Measurements from ENCODE around the gene JADE2. TPM values are rescaled to one million over a fixed set of nuclear protein-coding genes. Genes with fewer than 3 reads are reported as not detected.

The JADE2 gene
- total RNA-seq, 2 experiments from 2014 or later, result 88.1 to 98.4 TPM

DNA sequence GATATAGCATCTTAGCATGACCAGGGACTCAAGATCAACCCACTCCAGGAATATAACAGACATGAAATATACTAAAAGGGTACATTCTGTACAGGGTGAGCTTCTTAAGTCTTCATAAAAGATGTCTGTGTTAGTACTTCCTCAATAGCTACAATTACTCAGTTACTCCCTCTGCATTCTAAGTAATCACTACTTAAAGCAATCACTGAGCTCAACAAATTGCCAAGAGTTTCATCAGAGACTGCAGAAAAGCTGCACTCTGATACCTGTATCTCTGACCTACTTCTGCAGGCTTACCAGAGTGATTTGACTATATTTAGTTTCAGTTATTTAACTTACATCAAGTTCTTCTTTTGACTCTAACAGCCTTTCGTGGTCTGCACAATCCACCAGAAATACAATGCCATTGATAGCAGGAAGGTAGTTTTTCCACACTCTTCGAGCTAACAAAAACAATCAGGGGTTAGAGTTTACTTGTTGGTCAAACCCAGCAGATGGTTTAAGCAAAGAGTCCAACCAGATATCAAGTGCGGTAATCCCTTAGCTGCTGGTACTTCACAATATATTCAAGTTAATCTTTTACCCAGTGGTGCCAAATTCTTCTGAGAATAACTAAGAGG, 83.9 kb downstream of the JADE2 start:
- DNase-seq (no peak), ATAC-seq (peak; percentile 62)
- Mint-ChIP-seq H3K36me3 (peaks cover 67% of the 10 kb centered on the region), H3K27me3 (no peaks in the 10 kb centered on the region), H3K9me3 (ENCODE audit: low read depth) (no peaks in the 10 kb centered on the region), H3K27ac (peak overlapping the region; percentile 92), H3K4me3 (peak overlapping the region; percentile 31), H3K4me1 (peaks cover 47% of the 10 kb centered on the region)
- CTCF ChIA-PET, result interaction anchor here (1.0 to 6.6 kb wide), 7 partner anchors 8 to 570 kb away, joined by 3 to 46 read pairs (median 5); partner anchors contain the start of genes CAMLG and PCBD2

DNA sequence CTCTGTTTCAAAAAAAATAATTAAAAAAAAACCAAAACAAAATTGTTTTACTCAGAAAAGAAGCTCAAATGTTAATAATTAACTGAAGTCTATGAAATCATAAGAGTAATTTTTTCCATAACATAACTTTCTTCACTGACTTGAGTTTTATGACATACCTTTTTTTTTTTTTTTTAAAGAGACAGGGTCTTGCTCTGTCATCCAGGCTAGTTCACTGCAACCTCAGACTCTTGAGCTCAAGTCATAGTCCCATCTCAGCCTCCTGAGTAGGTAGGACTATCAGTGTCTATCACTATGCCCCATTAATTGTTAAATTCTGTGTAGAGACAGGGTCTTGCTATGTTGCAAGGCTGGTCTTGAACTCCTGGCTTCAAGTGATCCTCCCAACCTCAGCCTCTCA, 85.3 kb downstream of the JADE2 start:
- peaks cover 40% of the 10 kb centered on the region for H3K4me1 Mint-ChIP-seq
- H3K9me3 Mint-ChIP-seq (ENCODE audit: low read depth), result no peaks in the 10 kb centered on the region
- DNase-seq (no peak), ATAC-seq (no peak)
- CTCF ChIA-PET, result interaction anchor here (0.9 to 1.1 kb wide), 2 partner anchors 9 to 20 kb away, joined by 4 to 5 read pairs; no protein-coding TSS in a partner anchor
- H3K27ac Mint-ChIP-seq, result no peak overlapping the region
- no peak overlapping the region for H3K4me3 Mint-ChIP-seq
- H3K27me3 Mint-ChIP-seq, result no peaks in the 10 kb centered on the region
- H3K36me3 Mint-ChIP-seq, result peaks cover 58% of the 10 kb centered on the region

DNA sequence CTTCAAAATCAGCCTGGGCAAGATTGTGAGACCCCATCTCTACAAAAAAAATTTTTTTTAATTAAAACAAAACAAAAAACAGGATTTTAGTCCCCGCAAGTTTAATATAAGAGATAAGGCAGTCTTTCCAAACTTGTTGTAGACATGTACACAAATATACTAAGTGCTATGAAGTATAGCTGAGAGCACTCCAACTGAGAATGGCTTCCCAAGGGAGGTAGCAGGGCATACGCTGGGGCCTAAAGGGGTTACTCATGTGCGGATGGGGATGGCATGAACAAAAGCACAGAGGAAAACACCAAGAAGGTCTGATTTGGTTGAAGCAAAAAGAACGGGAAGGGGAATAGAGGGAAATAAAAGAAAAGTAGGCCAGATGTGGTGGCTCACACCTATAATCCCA, 86.0 kb downstream of the JADE2 start:
- Mint-ChIP-seq H3K27ac (no peak overlapping the region), H3K9me3 (ENCODE audit: low read depth) (no peaks in the 10 kb centered on the region), H3K27me3 (no peaks in the 10 kb centered on the region), H3K4me3 (no peak overlapping the region), H3K36me3 (peaks cover 52% of the 10 kb centered on the region), H3K4me1 (peaks cover 38% of the 10 kb centered on the region)
- CTCF ChIA-PET, result no interaction called here
- no peak for ATAC-seq
- peak; percentile 32 for DNase-seq

DNA sequence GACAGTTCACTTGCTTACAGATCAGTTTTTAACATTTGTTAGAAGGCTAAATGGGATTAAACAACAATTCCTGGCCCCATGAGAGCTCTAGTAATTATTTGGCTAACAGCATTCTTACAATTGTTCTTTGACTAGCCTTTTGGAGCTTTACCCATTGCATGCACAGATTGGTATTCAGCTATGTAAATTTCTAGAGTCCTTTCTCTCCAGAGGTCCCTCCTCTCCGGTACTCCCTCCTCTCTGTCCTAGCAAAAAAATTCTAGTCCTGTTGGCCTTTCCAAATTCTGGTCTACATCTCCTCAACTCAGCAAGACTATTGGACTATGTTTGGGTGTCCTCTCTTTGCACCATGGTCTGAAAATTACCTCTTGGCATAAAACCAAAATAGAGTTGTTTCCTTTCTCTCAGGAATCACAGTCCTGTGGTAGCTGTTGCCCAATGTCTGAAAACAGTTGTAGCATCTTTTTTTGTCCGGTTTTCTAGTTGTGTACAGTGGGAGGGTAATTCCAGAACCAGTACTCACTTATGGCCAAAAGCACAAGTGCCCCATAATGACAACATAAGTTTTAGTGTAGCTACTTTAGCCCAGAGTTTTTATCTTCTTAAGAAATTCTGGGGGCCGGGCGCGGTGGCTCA, 89.1 kb downstream of the JADE2 start:
- no peaks in the 10 kb centered on the region for H3K27me3 Mint-ChIP-seq
- CTCF ChIA-PET, result no interaction called here
- ATAC-seq, result no peak
- H3K4me1 Mint-ChIP-seq, result peaks cover 17% of the 10 kb centered on the region
- H3K4me3 Mint-ChIP-seq, result no peak overlapping the region
- peak; percentile 4 for DNase-seq
- peaks cover 38% of the 10 kb centered on the region for H3K36me3 Mint-ChIP-seq
- no peaks in the 10 kb centered on the region for H3K9me3 Mint-ChIP-seq (ENCODE audit: low read depth)
- no peak overlapping the region for H3K27ac Mint-ChIP-seq

DNA sequence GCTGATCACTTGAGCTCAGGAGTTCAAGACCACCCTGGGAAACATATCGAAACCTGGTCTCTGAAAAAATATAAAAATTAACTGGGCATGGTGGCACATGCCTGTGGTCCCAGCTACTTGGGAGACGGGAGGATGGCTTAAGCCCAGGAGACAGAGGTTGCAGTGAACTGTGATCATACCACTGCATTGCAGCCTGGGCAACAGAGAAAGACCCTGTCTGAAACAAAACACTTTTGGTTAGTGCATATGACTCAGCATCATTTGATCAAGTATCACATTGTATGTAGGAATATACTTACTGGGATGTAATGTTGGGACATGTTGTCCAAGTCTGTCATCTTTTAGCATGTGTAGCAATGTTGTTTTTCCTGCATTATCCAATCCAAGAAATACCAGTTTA, 95.2 kb downstream of the JADE2 start:
- Mint-ChIP-seq H3K9me3 (ENCODE audit: low read depth) (no peaks in the 10 kb centered on the region), H3K27ac (no peak overlapping the region), H3K36me3 (peaks cover 49% of the 10 kb centered on the region), H3K4me3 (no peak overlapping the region), H3K27me3 (no peaks in the 10 kb centered on the region), H3K4me1 (peaks cover 6% of the 10 kb centered on the region)
- CTCF ChIA-PET, result interaction anchor here (0.6 kb wide), 1 partner anchor 95 kb away, joined by 3 read pairs; no protein-coding TSS in a partner anchor
- DNase-seq, result no peak
- no peak for ATAC-seq

DNA sequence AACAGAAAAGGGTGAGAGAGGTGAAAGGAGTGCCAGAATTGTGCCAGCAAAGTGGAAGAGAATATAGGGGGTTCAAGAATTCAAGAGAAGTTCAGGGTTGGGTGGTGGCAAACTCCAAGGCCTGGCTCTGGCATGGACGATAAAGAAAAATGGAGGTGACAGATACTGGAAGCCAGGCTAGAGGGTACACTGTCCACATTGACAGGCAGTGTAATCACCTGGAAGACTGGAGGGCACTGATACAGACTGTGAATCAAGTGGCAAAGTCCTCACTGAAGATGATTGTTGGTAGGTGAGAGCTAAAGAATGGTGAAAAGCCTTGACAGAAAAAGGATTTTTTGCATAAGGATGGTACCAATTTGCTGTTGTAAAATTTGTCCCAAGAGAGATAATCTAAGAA, 100.1 kb downstream of the JADE2 start:
- H3K36me3 Mint-ChIP-seq, result peaks cover 35% of the 10 kb centered on the region
- CTCF ChIA-PET, result no interaction called here
- no peaks in the 10 kb centered on the region for H3K9me3 Mint-ChIP-seq (ENCODE audit: low read depth)
- H3K27ac Mint-ChIP-seq, result no peak overlapping the region
- ATAC-seq (no peak), DNase-seq (peak; percentile 27)
- no peaks in the 10 kb centered on the region for H3K27me3 Mint-ChIP-seq
- peaks cover 16% of the 10 kb centered on the region for H3K4me1 Mint-ChIP-seq
- no peak overlapping the region for H3K4me3 Mint-ChIP-seq

DNA sequence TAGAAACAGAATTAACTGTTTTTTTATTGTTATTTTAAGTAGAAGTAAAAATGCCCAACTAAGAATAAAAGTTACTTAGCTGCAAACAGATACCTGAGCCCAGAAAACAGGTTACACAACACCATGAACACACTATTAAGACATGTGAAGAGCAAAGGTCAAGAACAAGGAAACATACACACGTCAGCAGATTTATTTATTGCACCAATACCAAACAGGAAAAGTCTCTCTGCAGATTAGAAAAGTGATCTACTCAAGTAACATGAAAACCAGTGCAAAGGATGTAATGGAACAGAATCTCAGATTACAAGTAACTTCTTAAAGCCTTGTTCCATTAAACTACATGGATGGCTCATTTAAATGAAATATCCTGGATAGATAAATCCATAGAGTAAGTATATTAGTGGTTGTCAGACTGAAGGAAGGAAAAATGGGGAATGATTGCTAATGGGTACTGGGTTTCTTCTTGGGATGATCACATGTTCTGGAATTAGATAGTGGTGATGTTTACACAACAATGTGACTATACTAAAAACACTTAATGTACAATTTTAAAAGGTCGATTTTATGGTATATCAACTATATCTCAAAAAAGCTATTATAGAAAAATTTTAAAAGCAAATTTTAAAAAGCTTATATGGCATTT, 101.0 kb downstream of the JADE2 start:
- no peak overlapping the region for H3K4me3 Mint-ChIP-seq
- no peak for DNase-seq
- peaks cover 23% of the 10 kb centered on the region for H3K4me1 Mint-ChIP-seq
- CTCF ChIA-PET, result interaction anchor here (0.7 kb wide), 1 partner anchor 24 kb away, joined by 3 read pairs; no protein-coding TSS in a partner anchor
- H3K27ac Mint-ChIP-seq, result no peak overlapping the region
- no peaks in the 10 kb centered on the region for H3K27me3 Mint-ChIP-seq
- peaks cover 32% of the 10 kb centered on the region for H3K36me3 Mint-ChIP-seq
- ATAC-seq, result no peak
- no peaks in the 10 kb centered on the region for H3K9me3 Mint-ChIP-seq (ENCODE audit: low read depth)

Other genes with a start within 250 kb of the JADE2 start
- gene CDKL3, start 158.5 kb upstream of the JADE2 start, total RNA-seq, result 1 to 10 TPM; 1.9 to 2.9 TPM
- gene UBE2B, start 154.1 kb upstream of the JADE2 start, total RNA-seq, result 10 to 100 TPM; 74.6 to 84.8 TPM
- gene CDKN2AIPNL, start 113.8 kb upstream of the JADE2 start, total RNA-seq, result 10 to 100 TPM; 28.0 to 33.8 TPM
- gene SAR1B, start 107.2 kb downstream of the JADE2 start, total RNA-seq, result 10 to 100 TPM; 41.1 to 61.8 TPM
- 10 to 100 TPM; 19.8 to 25.2 TPM for gene SEC24A, start 123.1 kb downstream of the JADE2 start, total RNA-seq
- 10 to 100 TPM; 20.4 to 28.4 TPM for gene CAMLG, start 212.9 kb downstream of the JADE2 start, total RNA-seq
- 10 to 100 TPM; 75.9 to 77.0 TPM for gene DDX46, start 233.1 kb downstream of the JADE2 start, total RNA-seq